ENCODE results near the gene SORCS2.

The SORCS2 gene

DNA sequence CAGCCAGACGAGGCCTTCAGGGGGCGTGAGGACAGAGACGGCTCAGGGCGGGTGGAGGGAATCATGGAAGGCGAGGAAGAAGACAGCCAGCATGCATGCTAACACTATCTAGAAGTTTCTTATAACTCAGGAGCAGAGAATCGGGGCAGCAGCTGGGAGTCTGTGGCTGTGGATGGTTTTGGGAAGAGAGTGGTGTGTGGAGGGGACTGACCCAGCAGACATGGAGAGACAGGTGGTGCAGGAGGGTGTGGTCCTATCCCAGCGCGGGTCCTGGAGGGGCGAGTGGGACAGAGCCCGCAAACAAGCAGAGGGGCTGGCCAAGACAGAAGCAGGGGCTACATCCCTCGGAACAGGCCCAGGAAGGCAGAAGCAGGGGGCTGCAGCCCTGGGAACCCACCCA lies 555.2 kb downstream of the SORCS2 start:
- TF ChIP-seq TAF1 (IDR thresholded peaks at IDR 0.05; ENCODE audit: borderline replicate concordance, insufficient read depth, low read length) = no peak
- no peak for TF ChIP-seq SIN3A (IDR thresholded peaks at IDR 0.05; ENCODE audit: borderline replicate concordance, insufficient read depth, low read length)
- no peak for TF ChIP-seq POLR2AphosphoS5 (IDR thresholded peaks at IDR 0.05; ENCODE audit: low read depth, low read length)
- TF ChIP-seq, protein P1, sequence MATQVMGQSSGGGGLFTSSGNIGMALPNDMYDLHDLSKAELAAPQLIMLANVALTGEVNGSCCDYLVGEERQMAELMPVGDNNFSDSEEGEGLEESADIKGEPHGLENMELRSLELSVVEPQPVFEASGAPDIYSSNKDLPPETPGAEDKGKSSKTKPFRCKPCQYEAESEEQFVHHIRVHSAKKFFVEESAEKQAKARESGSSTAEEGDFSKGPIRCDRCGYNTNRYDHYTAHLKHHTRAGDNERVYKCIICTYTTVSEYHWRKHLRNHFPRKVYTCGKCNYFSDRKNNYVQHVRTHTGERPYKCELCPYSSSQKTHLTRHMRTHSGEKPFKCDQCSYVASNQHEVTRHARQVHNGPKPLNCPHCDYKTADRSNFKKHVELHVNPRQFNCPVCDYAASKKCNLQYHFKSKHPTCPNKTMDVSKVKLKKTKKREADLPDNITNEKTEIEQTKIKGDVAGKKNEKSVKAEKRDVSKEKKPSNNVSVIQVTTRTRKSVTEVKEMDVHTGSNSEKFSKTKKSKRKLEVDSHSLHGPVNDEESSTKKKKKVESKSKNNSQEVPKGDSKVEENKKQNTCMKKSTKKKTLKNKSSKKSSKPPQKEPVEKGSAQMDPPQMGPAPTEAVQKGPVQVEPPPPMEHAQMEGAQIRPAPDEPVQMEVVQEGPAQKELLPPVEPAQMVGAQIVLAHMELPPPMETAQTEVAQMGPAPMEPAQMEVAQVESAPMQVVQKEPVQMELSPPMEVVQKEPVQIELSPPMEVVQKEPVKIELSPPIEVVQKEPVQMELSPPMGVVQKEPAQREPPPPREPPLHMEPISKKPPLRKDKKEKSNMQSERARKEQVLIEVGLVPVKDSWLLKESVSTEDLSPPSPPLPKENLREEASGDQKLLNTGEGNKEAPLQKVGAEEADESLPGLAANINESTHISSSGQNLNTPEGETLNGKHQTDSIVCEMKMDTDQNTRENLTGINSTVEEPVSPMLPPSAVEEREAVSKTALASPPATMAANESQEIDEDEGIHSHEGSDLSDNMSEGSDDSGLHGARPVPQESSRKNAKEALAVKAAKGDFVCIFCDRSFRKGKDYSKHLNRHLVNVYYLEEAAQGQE (IDR thresholded peaks at IDR 0.05; ENCODE audit: insufficient read depth in 1 of 2, low read depth in 2 of 2, low read length in 2 of 2) = no peak
- no peak for TF ChIP-seq FOXP2 (optimal IDR thresholded peaks at IDR 0.05; ENCODE audit: borderline replicate concordance, extremely low read depth, extremely low read length, insufficient read depth)

DNA sequence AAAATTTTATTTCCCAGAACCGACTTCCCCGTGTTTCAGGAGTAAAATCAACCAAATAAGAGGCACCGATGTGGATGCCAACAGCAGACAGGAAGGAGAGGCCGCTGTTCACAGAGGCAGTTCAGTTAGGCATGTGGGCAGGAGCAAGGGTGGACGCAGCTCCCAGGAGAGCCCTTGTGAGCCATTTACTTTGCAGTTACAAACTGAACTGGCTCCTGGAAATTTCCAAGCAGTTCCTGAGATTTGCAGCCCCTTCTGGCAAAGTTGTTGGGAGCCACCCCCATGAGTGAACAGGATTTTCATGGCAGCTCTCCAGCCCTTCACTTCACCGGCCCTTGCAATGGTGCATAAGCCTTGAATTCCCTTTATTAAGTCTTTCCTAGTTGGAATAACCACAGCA lies 558.2 kb downstream of the SORCS2 start:
- TF ChIP-seq, protein P1 (IDR thresholded peaks at IDR 0.05; ENCODE audit: insufficient read depth in 1 of 2, low read depth in 2 of 2, low read length in 2 of 2) = no peak
- TF ChIP-seq POLR2AphosphoS5 (IDR thresholded peaks at IDR 0.05; ENCODE audit: low read depth, low read length) (no peak), FOXP2 (optimal IDR thresholded peaks at IDR 0.05; ENCODE audit: borderline replicate concordance, extremely low read depth, extremely low read length, insufficient read depth) (no peak), TAF1 (IDR thresholded peaks at IDR 0.05; ENCODE audit: borderline replicate concordance, insufficient read depth, low read length) (no peak), SIN3A (IDR thresholded peaks at IDR 0.05; ENCODE audit: borderline replicate concordance, insufficient read depth, low read length) (no peak)

DNA sequence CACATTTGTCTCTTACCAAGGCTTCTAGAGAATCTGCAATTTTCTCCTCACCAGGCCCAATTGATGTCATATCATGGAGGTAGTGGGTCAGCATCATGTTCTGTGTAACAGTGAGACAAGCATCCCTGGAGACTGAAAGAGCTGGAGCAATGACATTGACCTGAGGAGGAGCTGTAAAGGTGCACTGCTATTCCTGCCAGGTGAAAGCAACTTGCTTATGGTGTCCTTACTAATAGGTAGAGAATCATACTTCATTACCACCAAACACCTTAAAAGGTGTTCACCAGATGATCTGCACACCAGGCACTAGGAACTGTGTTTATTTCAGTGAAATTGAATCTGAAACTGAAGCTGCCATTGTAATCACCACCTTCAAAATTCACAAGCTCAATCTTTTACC lies 558.6 kb downstream of the SORCS2 start:
- TF ChIP-seq TAF1 (IDR thresholded peaks at IDR 0.05; ENCODE audit: borderline replicate concordance, insufficient read depth, low read length) (no peak), POLR2AphosphoS5 (IDR thresholded peaks at IDR 0.05; ENCODE audit: low read depth, low read length) (no peak), FOXP2 (optimal IDR thresholded peaks at IDR 0.05; ENCODE audit: borderline replicate concordance, extremely low read depth, extremely low read length, insufficient read depth) (no peak), SIN3A (IDR thresholded peaks at IDR 0.05; ENCODE audit: borderline replicate concordance, insufficient read depth, low read length) (no peak)
- TF ChIP-seq, protein P1 (IDR thresholded peaks at IDR 0.05; ENCODE audit: insufficient read depth in 1 of 2, low read depth in 2 of 2, low read length in 2 of 2) = no peak

DNA sequence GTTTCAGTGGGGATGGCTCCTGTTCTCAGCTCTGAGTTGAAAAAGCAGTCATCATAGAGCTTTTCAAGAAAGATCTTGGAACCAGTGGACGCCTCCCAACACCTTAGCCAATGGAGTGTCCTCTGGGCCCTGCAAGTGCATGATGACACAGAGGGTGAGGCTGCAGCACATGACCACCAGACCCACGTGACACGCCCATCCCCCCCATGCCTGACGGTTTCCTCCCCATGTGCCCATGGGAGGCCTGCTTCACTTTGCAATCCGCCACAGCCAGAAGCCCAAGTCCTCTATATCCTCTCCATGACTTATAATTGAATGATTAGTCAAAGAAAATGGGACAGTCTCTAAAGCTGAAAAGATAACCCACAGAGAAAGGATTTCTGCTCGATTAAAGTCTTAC lies 560.3 kb downstream of the SORCS2 start:
- TF ChIP-seq FOXP2 (optimal IDR thresholded peaks at IDR 0.05; ENCODE audit: borderline replicate concordance, extremely low read depth, extremely low read length, insufficient read depth) (no peak), TAF1 (IDR thresholded peaks at IDR 0.05; ENCODE audit: borderline replicate concordance, insufficient read depth, low read length) (no peak), POLR2AphosphoS5 (IDR thresholded peaks at IDR 0.05; ENCODE audit: low read depth, low read length) (no peak), SIN3A (IDR thresholded peaks at IDR 0.05; ENCODE audit: borderline replicate concordance, insufficient read depth, low read length) (no peak)
- TF ChIP-seq, protein P1 (IDR thresholded peaks at IDR 0.05; ENCODE audit: insufficient read depth in 1 of 2, low read depth in 2 of 2, low read length in 2 of 2) = no peak

DNA sequence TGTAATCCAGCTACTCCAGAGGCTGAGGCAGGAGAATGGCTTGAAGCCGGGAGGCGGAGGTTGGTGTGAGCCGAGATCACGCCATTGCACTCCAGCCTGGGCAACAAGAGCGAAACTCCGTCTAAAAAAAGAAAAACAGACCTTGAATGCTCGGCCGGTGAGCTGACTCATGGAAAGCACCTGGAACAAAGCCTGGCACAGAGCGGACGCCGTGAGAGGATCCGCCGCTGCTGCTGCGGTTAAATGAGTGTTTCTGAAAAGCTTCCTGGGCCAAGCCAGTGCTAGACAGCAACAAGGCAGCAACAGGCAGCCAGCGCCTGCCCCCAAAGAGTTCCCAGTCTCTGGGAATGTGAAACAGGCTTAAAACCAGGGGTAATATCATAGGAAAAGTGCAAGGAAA lies 560.9 kb downstream of the SORCS2 start:
- TF ChIP-seq TAF1 (IDR thresholded peaks at IDR 0.05; ENCODE audit: borderline replicate concordance, insufficient read depth, low read length) (no peak), FOXP2 (optimal IDR thresholded peaks at IDR 0.05; ENCODE audit: borderline replicate concordance, extremely low read depth, extremely low read length, insufficient read depth) (no peak), POLR2AphosphoS5 (IDR thresholded peaks at IDR 0.05; ENCODE audit: low read depth, low read length) (no peak), SIN3A (IDR thresholded peaks at IDR 0.05; ENCODE audit: borderline replicate concordance, insufficient read depth, low read length) (no peak)
- TF ChIP-seq, protein P1 (IDR thresholded peaks at IDR 0.05; ENCODE audit: insufficient read depth in 1 of 2, low read depth in 2 of 2, low read length in 2 of 2) = no peak

Measured in PFSK-1 (cell line).